Measurements from ENCODE around the gene S100A3.
"Not testable (repeated sequence)": the region's sequence is repeated elsewhere in the genome, so short reads cannot be mapped to it uniquely, and the experiment has no call there.

DNA sequence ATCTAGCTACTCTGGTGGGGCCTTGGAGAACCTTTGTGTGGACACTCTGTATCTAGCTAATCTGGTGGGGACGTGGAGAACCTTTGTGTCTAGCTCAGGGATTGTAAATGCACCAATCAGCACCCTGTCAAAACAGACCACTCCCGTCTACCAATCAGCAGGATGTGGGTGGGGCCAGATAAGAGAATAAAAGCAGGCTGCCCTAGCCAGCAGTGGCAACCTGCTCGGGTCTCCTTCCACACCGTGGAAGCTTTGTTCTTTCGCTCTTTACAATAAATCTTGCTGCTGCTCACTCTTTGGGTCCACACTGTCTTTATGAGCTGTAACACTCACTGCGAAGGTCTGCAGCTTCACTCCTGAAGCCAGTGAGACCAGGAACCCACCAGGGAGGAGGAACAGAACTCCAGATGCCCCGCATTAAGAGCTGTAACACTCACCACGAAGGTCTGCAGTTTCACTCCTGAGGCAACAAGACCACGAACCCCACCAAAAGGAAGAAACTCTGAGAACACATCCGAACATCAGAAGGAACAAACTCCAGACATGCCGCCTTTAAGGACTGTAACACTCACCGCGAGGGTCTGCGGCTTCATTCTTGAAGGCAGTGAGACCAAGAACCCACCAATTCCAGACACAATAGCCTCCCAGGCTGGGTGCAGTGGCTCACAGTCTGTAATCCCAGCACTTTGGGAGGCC is 26.6 kb downstream of the S100A3 start:
- TF ChIP-seq, protein P1, sequence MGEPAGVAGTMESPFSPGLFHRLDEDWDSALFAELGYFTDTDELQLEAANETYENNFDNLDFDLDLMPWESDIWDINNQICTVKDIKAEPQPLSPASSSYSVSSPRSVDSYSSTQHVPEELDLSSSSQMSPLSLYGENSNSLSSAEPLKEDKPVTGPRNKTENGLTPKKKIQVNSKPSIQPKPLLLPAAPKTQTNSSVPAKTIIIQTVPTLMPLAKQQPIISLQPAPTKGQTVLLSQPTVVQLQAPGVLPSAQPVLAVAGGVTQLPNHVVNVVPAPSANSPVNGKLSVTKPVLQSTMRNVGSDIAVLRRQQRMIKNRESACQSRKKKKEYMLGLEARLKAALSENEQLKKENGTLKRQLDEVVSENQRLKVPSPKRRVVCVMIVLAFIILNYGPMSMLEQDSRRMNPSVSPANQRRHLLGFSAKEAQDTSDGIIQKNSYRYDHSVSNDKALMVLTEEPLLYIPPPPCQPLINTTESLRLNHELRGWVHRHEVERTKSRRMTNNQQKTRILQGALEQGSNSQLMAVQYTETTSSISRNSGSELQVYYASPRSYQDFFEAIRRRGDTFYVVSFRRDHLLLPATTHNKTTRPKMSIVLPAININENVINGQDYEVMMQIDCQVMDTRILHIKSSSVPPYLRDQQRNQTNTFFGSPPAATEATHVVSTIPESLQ (CRISPR knock-in tag; IDR thresholded peaks at IDR 0.05) = not testable (repeated sequence)
- TF ChIP-seq SMAD4 (CRISPR knock-in tag; IDR thresholded peaks at IDR 0.05); ESRRA (CRISPR knock-in tag; IDR thresholded peaks at IDR 0.05; ENCODE audit: borderline replicate concordance); KAT7 (CRISPR knock-in tag; IDR thresholded peaks at IDR 0.05; ENCODE audit: borderline replicate concordance); ZNF121 (CRISPR knock-in tag; IDR thresholded peaks at IDR 0.05); ZNF416 (CRISPR knock-in tag; IDR thresholded peaks at IDR 0.05); JUN (CRISPR knock-in tag; IDR thresholded peaks at IDR 0.05): not testable (repeated sequence)
- TF ChIP-seq, protein P2, sequence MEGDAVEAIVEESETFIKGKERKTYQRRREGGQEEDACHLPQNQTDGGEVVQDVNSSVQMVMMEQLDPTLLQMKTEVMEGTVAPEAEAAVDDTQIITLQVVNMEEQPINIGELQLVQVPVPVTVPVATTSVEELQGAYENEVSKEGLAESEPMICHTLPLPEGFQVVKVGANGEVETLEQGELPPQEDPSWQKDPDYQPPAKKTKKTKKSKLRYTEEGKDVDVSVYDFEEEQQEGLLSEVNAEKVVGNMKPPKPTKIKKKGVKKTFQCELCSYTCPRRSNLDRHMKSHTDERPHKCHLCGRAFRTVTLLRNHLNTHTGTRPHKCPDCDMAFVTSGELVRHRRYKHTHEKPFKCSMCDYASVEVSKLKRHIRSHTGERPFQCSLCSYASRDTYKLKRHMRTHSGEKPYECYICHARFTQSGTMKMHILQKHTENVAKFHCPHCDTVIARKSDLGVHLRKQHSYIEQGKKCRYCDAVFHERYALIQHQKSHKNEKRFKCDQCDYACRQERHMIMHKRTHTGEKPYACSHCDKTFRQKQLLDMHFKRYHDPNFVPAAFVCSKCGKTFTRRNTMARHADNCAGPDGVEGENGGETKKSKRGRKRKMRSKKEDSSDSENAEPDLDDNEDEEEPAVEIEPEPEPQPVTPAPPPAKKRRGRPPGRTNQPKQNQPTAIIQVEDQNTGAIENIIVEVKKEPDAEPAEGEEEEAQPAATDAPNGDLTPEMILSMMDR (IDR thresholded peaks at IDR 0.05) = not testable (repeated sequence)
- TF ChIP-seq, protein P3, sequence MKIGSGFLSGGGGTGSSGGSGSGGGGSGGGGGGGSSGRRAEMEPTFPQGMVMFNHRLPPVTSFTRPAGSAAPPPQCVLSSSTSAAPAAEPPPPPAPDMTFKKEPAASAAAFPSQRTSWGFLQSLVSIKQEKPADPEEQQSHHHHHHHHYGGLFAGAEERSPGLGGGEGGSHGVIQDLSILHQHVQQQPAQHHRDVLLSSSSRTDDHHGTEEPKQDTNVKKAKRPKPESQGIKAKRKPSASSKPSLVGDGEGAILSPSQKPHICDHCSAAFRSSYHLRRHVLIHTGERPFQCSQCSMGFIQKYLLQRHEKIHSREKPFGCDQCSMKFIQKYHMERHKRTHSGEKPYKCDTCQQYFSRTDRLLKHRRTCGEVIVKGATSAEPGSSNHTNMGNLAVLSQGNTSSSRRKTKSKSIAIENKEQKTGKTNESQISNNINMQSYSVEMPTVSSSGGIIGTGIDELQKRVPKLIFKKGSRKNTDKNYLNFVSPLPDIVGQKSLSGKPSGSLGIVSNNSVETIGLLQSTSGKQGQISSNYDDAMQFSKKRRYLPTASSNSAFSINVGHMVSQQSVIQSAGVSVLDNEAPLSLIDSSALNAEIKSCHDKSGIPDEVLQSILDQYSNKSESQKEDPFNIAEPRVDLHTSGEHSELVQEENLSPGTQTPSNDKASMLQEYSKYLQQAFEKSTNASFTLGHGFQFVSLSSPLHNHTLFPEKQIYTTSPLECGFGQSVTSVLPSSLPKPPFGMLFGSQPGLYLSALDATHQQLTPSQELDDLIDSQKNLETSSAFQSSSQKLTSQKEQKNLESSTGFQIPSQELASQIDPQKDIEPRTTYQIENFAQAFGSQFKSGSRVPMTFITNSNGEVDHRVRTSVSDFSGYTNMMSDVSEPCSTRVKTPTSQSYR (CRISPR knock-in tag; IDR thresholded peaks at IDR 0.05) = not testable (repeated sequence)
